Common myeloid progenitor, CD34-positive (primary cell): ENCODE data around the gene ABCD1. TPM values are rescaled to one million over a fixed set of nuclear protein-coding genes. Genes with fewer than 3 reads are reported as not detected.
"Not testable (repeated sequence)": the region's sequence is repeated elsewhere in the genome, so short reads cannot be mapped to it uniquely, and the experiment has no call there.

Source experiments
- CTCF ChIA-PET: fragments of 350-600 bp; sonication (Branson Sonifier 250); formaldehyde crosslinking; loops from one replicate; lab custom pipeline; 2021; ENCODE audit warnings: antibody characterized with exemption; lab: Charles Lee
- POLR2A ChIA-PET: fragments of 350-600 bp; sonication (Branson Sonifier 250); formaldehyde crosslinking; loops from one replicate; lab custom pipeline; 2021; ENCODE audit warnings: antibody characterized with exemption; lab: Charles Lee
- DNase-seq, 3 donors: peaks; one replicate each; pipeline versions ENCODE4 v3.0.0 to v3.0.0-alpha.2; 2013
- H3K27ac ChIP-seq, 2 experiments: 1 replicate in 1 of 2; 2 replicates in 1 of 2; pipeline ENCODE4 v1.7.0; 2013; ENCODE audit warnings: inconsistent platforms in 2 of 2, low read length in 2 of 2, mild to moderate bottlenecking in 2 of 2, low read depth in 1 of 2, moderate library complexity in 1 of 2; ENCODE audit not compliant: severe bottlenecking in 2 of 2, insufficient read depth in 1 of 2, poor library complexity in 1 of 2
- H3K27me3 ChIP-seq, 5 experiments: replicated peaks in 2 of 5; 1 replicate in 3 of 5; 2 replicates in 2 of 5; pipeline versions ENCODE4 v1.6.1 to v1.7.0; 2013; ENCODE audit warnings: low read length in 4 of 5, mild to moderate bottlenecking in 2 of 5, moderate library complexity in 2 of 5, inconsistent platforms in 1 of 5; ENCODE audit not compliant: insufficient read depth in 5 of 5, control insufficient read depth in 4 of 5
- H3K36me3 ChIP-seq, 4 experiments: 1 replicate in 2 of 4; 2 replicates in 2 of 4; pipeline versions ENCODE4 v1.6.1 to v1.7.0; 2013; ENCODE audit warnings: low read length in 3 of 4, control low read depth in 1 of 4, mild to moderate bottlenecking in 1 of 4; ENCODE audit not compliant: control insufficient read depth in 4 of 4, insufficient read depth in 4 of 4
- H3K4me1 ChIP-seq, 4 experiments: 1 replicate in 3 of 4; 2 replicates in 1 of 4; pipeline versions ENCODE4 v1.6.1 to v1.7.1; 2013; ENCODE audit warnings: low read length in 3 of 4, mild to moderate bottlenecking in 3 of 4, control low read depth in 1 of 4, inconsistent platforms in 1 of 4, moderate library complexity in 1 of 4; ENCODE audit not compliant: control insufficient read depth in 4 of 4, insufficient read depth in 4 of 4; ENCODE audit errors: control extremely low read depth in 1 of 4
- H3K4me3 ChIP-seq, 7 experiments: 1 replicate in 4 of 7; 2 replicates in 3 of 7; pipeline versions ENCODE4 v1.5.1 to v1.7.0; 2013; ENCODE audit warnings: mild to moderate bottlenecking in 7 of 7, low read length in 6 of 7, moderate library complexity in 6 of 7, inconsistent platforms in 2 of 7, low read depth in 2 of 7, control low read depth in 1 of 7; ENCODE audit not compliant: insufficient read depth in 4 of 7, control insufficient read depth in 1 of 7; ENCODE audit errors: extremely low read depth in 1 of 7
- H3K9me3 ChIP-seq, 5 experiments: 1 replicate in 4 of 5; 2 replicates in 1 of 5; pipeline versions ENCODE4 v1.6.1 to v1.7.1; 2013; ENCODE audit warnings: low read length in 4 of 5, mild to moderate bottlenecking in 2 of 5, inconsistent platforms in 1 of 5, low read depth in 1 of 5, moderate library complexity in 1 of 5; ENCODE audit not compliant: control insufficient read depth in 4 of 5, insufficient read depth in 2 of 5; ENCODE audit errors: control extremely low read depth in 1 of 5
- WGBS: methylation state at CpG from one replicate; pipeline ENCODE4 v1.1.5; 2013; ENCODE audit not compliant: insufficient coverage; 5-methylcytosine and 5-hydroxymethylcytosine counted together
- polyA plus RNA-seq: library from polyadenylated mRNA; unstranded; fragments of 120-200 nt; gene quantifications from one replicate; pipeline ENCODE4 v1.2.1, GENCODE V29; 2013

The ABCD1 gene
- polyA plus RNA-seq = 6.0 TPM

GRCh38 chrX:153724252-153725038 lies at the start of gene ABCD1, which contains the start of gene BCAP31:
ABCD1 (plus strand) TSS chrX:153724856; CDS start chrX:153725267, 411 bp downstream.
BCAP31 (minus strand) TSS chrX:153724387; CDS start chrX:153723244, 1,143 bp downstream.
- H3K4me1 ChIP-seq = peaks cover 3 to 48% (median 43%) of the 10 kb centered on the region in 4 experiments
- H3K9me3 ChIP-seq = peaks cover 0 to 8% (median 2%) of the 10 kb centered on the region in 5 experiments
- 23% methylated on average over 44 of the region's 88 CpGs for WGBS
- H3K27me3 ChIP-seq = peaks cover 0 to 11% (median 0%) of the 10 kb centered on the region in 5 experiments
- peak within 1 kb of the TSS; percentile 50 to 83 for H3K27ac ChIP-seq
- DNase-seq = peak; percentile 78 to 88 (median 88)
- ChIA-PET POLR2A (no interaction called here), CTCF (no interaction called here)
- H3K36me3 ChIP-seq = peaks cover 0 to 18% (median 8%) of the 10 kb centered on the region in 4 experiments
- H3K4me3 ChIP-seq = peak within 1 kb of the TSS; percentile 45 to 78 (median 66)

GRCh38 chrX:153681175-153681574 lies 43.5 kb upstream of the ABCD1 start:
- Histone ChIP-seq H3K27ac (no peak overlapping the region), H3K4me1 (no peaks in the 10 kb centered on the region), H3K9me3 (peaks cover 0 to 12% (median 0%) of the 10 kb centered on the region in 5 experiments), H3K4me3 (no peak overlapping the region), H3K27me3 (peaks cover 0 to 46% (median 3%) of the 10 kb centered on the region in 5 experiments), H3K36me3 (no peaks in the 10 kb centered on the region)
- ChIA-PET POLR2A (no interaction called here), CTCF (no interaction called here)
- 70% methylated on average over 11 of the region's 12 CpGs for WGBS
- DNase-seq = no peak

- H3K27me3 ChIP-seq = peaks cover 0 to 52% (median 3%) of the 10 kb centered on the region in 5 experiments
- DNase-seq, H3K4me3 ChIP-seq, POLR2A ChIA-PET, H3K4me1 ChIP-seq, H3K27ac ChIP-seq, H3K36me3 ChIP-seq: not testable (repeated sequence)
- WGBS = 97% methylated on average over 6 of the region's 8 CpGs
- peaks cover 0 to 12% (median 0%) of the 10 kb centered on the region in 5 experiments for H3K9me3 ChIP-seq
- CTCF ChIA-PET = interaction anchor here (1.1 to 2.4 kb wide), 3 partner anchors 15 to 25 kb away, joined by 3 to 11 read pairs (median 8); no protein-coding TSS in a partner anchor
These were observed 41.2 kb upstream of the ABCD1 start for GRCh38 chrX:153683486-153683885.

GRCh38 chrX:153684467-153685155 lies 40.0 kb upstream of the ABCD1 start:
- ChIA-PET CTCF (interaction anchor here (0.7 to 2.4 kb wide), 5 partner anchors 17 to 75 kb away, joined by 3 to 11 read pairs (median 4); no protein-coding TSS in a partner anchor), POLR2A (interaction anchor here (0.6 kb wide), 1 partner anchor 145 kb away, joined by 4 read pairs; no protein-coding TSS in a partner anchor)
- Histone ChIP-seq H3K27ac (no peak overlapping the region), H3K4me3 (no peak overlapping the region), H3K36me3 (no peaks in the 10 kb centered on the region), H3K27me3 (peaks cover 0 to 59% (median 2%) of the 10 kb centered on the region in 5 experiments), H3K4me1 (peaks cover 0 to 3% (median 0%) of the 10 kb centered on the region in 4 experiments), H3K9me3 (peaks cover 0 to 12% (median 0%) of the 10 kb centered on the region in 5 experiments)
- no peak for DNase-seq
- 28% methylated on average over 10 of the region's 21 CpGs for WGBS

GRCh38 chrX:153685156-153685536 lies 39.5 kb upstream of the ABCD1 start:
- no peak overlapping the region for H3K27ac ChIP-seq
- peaks cover 0 to 3% (median 0%) of the 10 kb centered on the region in 4 experiments for H3K4me1 ChIP-seq
- H3K9me3 ChIP-seq = peaks cover 0 to 12% (median 0%) of the 10 kb centered on the region in 5 experiments
- ChIA-PET POLR2A (interaction anchor here (0.6 kb wide), 1 partner anchor 144 kb away, joined by 4 read pairs; no protein-coding TSS in a partner anchor), CTCF (interaction anchor here (0.7 to 2.4 kb wide), 4 partner anchors 17 to 74 kb away, joined by 3 to 11 read pairs (median 6); no protein-coding TSS in a partner anchor)
- peaks cover 0 to 61% (median under 1%) of the 10 kb centered on the region in 5 experiments for H3K27me3 ChIP-seq
- no peak overlapping the region for H3K4me3 ChIP-seq
- no peak for DNase-seq
- 54% methylated on average over 15 of the region's 21 CpGs for WGBS
- no peaks in the 10 kb centered on the region for H3K36me3 ChIP-seq

- Histone ChIP-seq H3K27me3 (peaks cover 0 to 68% (median 0%) of the 10 kb centered on the region in 5 experiments), H3K9me3 (peaks cover 0 to 12% (median 0%) of the 10 kb centered on the region in 5 experiments), H3K36me3 (no peaks in the 10 kb centered on the region), H3K4me3 (no peak overlapping the region), H3K27ac (peak overlapping the region in 1 of 2 experiments; percentile 43), H3K4me1 (peaks cover 0 to 3% (median 0%) of the 10 kb centered on the region in 4 experiments)
- ChIA-PET POLR2A (no interaction called here), CTCF (interaction anchor here (1.0 to 2.4 kb wide), 4 partner anchors 14 to 22 kb away, joined by 3 to 8 read pairs (median 4); no protein-coding TSS in a partner anchor)
- WGBS = 80% methylated on average over 22 of the region's 24 CpGs
- peak in 1 of 3 donors; percentile 31 for DNase-seq
These were observed 38.6 kb upstream of the ABCD1 start for GRCh38 chrX:153685751-153686696.
